NCI-H1436 treated with DMSO at 0.1 percent for 48 hours (cell line): ENCODE data around the gene MRPL14.
"Not testable (repeated sequence)": the region's sequence is repeated elsewhere in the genome, so short reads cannot be mapped to it uniquely, and the experiment has no call there.

Source experiments
- DNase-seq: peaks from one replicate; lab custom pipeline; 2025; lab: John Stamatoyannopoulos, UW

The MRPL14 gene

GRCh38 chr6:44149369-44150012, 22.2 kb upstream of the MRPL14 start:
- no peak for DNase-seq

- DNase-seq = no peak
Observed at GRCh38 chr6:44148306-44148705, 21.1 kb upstream of the MRPL14 start.

- no peak for DNase-seq
Observed at GRCh38 chr6:44147256-44147655, 20.0 kb upstream of the MRPL14 start.

- no peak for DNase-seq
Observed at GRCh38 chr6:44146685-44147084, 19.4 kb upstream of the MRPL14 start.

GRCh38 chr6:44145839-44146238, 18.6 kb upstream of the MRPL14 start:
- no peak for DNase-seq

- DNase-seq = not testable (repeated sequence)
Observed at GRCh38 chr6:44144536-44144935, 17.3 kb upstream of the MRPL14 start.

GRCh38 chr6:44143731-44144130, 16.5 kb upstream of the MRPL14 start:
- DNase-seq = no peak

- DNase-seq = no peak
Observed at GRCh38 chr6:44142835-44143234, 15.6 kb upstream of the MRPL14 start.

- no peak for DNase-seq
Observed at GRCh38 chr6:44139351-44139743, 12.1 kb upstream of the MRPL14 start.

- DNase-seq = no peak
Observed at GRCh38 chr6:44138717-44139350, 11.6 kb upstream of the MRPL14 start.

GRCh38 chr6:44135875-44136274, 8.6 kb upstream of the MRPL14 start:
- no peak for DNase-seq

- DNase-seq = no peak
Observed at GRCh38 chr6:44135173-44135758, 8.0 kb upstream of the MRPL14 start.

- no peak for DNase-seq
Observed at GRCh38 chr6:44133981-44134711, 6.9 kb upstream of the MRPL14 start.

GRCh38 chr6:44133003-44133931, 6.0 kb upstream of the MRPL14 start:
- peak; percentile 6 for DNase-seq

- no peak for DNase-seq
Observed at GRCh38 chr6:44132476-44132875, 5.2 kb upstream of the MRPL14 start.

GRCh38 chr6:44131892-44132291, 4.6 kb upstream of the MRPL14 start:
- peak; percentile 16 for DNase-seq

- no peak for DNase-seq
Observed at GRCh38 chr6:44129841-44130322, 2.6 kb upstream of the MRPL14 start.

- no peak for DNase-seq
Observed at GRCh38 chr6:44128020-44128917, 1.0 kb upstream of the MRPL14 start.

GRCh38 chr6:44126320-44127149, 717 bp downstream of the MRPL14 start:
- no peak for DNase-seq

GRCh38 chr6:44123544-44123943, 3.7 kb downstream of the MRPL14 start:
- DNase-seq = no peak
